ENCODE results near the gene RPS6KB2. TPM values are rescaled to one million over a fixed set of nuclear protein-coding genes. Genes with fewer than 3 reads are reported as not detected.

RPS6KB2 gene
- total and polyA plus RNA-seq, 9 of the 15 experiments (the other 6 are each of a cell fraction or from before 2014, with no cell fraction given), result 0.42 to 122 (median 82.6) TPM

- no peak for TF ChIP-seq CEBPZ (IDR thresholded peaks at IDR 0.05; ENCODE audit: borderline replicate concordance, low read depth, low read length)
- TF ChIP-seq ZFP36 (IDR thresholded peaks at IDR 0.05; ENCODE audit: low read depth, low read length, partially characterized antibody), result peak; percentile 17
- peak; percentile 24; the same call in 1 of the 2 replicates for TF ChIP-seq TFAP4 (CRISPR knock-in tag; IDR thresholded peaks at IDR 0.05; ENCODE audit: borderline replicate concordance)
- TF ChIP-seq ZNF511 (CRISPR knock-in tag; IDR thresholded peaks at IDR 0.05), result no peak
- TF ChIP-seq POLR3A (IDR thresholded peaks at IDR 0.05; ENCODE audit: borderline replicate concordance, extremely low read depth, insufficient read depth, insufficient read length), result no peak
- no peak for TF ChIP-seq MTA3 (IDR thresholded peaks at IDR 0.05; ENCODE audit: borderline replicate concordance)
- no peak for TF ChIP-seq ETV6 (IDR thresholded peaks at IDR 0.05; ENCODE audit: borderline replicate concordance in 1 of 2, low read depth in 2 of 2, low read length in 1 of 2)
- TF ChIP-seq ETV6 (CRISPR knock-in tag; IDR thresholded peaks at IDR 0.05; ENCODE audit: borderline replicate concordance), result no peak
- TF ChIP-seq ZNF3 (CRISPR knock-in tag; IDR thresholded peaks at IDR 0.05), result no peak
- peak; percentile 43; the same call in 1 of the 2 replicates for TF ChIP-seq HNRNPL (IDR thresholded peaks at IDR 0.05; ENCODE audit: low read depth, low read length)
- no peak for TF ChIP-seq MYBL2 (IDR thresholded peaks at IDR 0.05; ENCODE audit: low read depth)
- no peak for TF ChIP-seq MYBL2 (CRISPR knock-in tag; IDR thresholded peaks at IDR 0.05; ENCODE audit: borderline replicate concordance)
- no peak for TF ChIP-seq SLC30A9 (CRISPR knock-in tag; IDR thresholded peaks at IDR 0.05)
- peak; percentile 41 for TF ChIP-seq POLR2B (IDR thresholded peaks at IDR 0.05; ENCODE audit: low read depth, partially characterized antibody)
- TF ChIP-seq RBFOX2 (IDR thresholded peaks at IDR 0.05; ENCODE audit: low read depth, low read length), result peak; percentile 69
- no peak for TF ChIP-seq HOMEZ (CRISPR knock-in tag; IDR thresholded peaks at IDR 0.05)
- no peak for TF ChIP-seq HCFC1 (IDR thresholded peaks at IDR 0.05; ENCODE audit: low read depth, low read length)
Measured at GRCh38 chr11:67438158-67438902, 10.0 kb downstream of the RPS6KB2 start (continued).

All from K562 (cell line).